GM18873 (cell line): ENCODE results near the gene CDH13.

Experiments used
- ATAC-seq: cut with Tn5 transposase; IDR thresholded peaks from one replicate; pipeline ENCODE4 v1.9.1; 2021; ENCODE audit warnings: mild to moderate bottlenecking, moderate library complexity, moderate number of reproducible peaks; ENCODE audit not compliant: unreplicated experiment, low FRiP score

The CDH13 gene

GRCh38 chr16:83603723-83604570 is 977.2 kb downstream of the CDH13 start:
- ATAC-seq: no peak

- ATAC-seq: no peak
These were observed 979.8 kb downstream of the CDH13 start for GRCh38 chr16:83606486-83607030.

GRCh38 chr16:83609178-83609577 is 982.4 kb downstream of the CDH13 start:
- no peak for ATAC-seq

DNA sequence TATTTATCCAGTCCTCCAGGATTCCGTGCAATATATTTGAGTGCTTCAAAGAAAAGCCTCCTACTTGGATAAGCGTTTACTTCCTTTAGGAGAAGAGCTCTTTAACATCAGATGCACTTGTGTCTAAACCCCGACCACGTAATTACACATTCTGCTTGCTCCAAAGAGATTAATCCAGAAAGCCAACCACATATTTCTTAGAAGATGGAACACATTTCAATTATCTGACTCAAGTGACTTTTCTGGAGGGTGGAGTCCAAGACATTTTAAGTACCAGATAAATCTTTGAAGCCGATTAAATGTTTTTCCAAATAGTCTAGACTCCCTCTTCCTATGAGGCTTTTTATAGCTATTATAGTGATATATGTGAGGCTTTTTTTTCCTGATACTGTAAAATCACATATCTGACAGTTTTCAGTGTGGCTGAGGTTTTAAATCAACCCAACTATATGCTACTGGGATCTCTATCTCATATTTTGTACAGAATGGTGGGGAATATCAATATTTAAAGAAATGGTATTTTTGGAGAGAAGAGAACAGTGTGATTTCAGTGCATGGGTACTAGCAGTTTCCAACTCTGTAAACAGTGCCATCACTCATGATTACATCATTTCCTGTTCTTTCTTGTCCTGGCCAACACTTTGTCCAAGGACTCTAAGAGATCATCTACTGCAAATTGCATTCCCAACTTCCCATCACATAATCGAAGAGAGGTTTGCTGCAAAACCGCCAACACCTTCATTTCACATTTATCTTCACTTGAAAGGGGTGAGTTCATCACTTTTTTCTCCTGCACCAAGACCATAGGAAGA is 988.6 kb downstream of the CDH13 start:
- no peak for ATAC-seq

- no peak for ATAC-seq
These were observed 989.2 kb downstream of the CDH13 start for GRCh38 chr16:83615953-83616350.

- no peak for ATAC-seq
These were observed 992.8 kb downstream of the CDH13 start for GRCh38 chr16:83619381-83620150.

GRCh38 chr16:83622010-83622409 is 995.2 kb downstream of the CDH13 start:
- no peak for ATAC-seq

DNA sequence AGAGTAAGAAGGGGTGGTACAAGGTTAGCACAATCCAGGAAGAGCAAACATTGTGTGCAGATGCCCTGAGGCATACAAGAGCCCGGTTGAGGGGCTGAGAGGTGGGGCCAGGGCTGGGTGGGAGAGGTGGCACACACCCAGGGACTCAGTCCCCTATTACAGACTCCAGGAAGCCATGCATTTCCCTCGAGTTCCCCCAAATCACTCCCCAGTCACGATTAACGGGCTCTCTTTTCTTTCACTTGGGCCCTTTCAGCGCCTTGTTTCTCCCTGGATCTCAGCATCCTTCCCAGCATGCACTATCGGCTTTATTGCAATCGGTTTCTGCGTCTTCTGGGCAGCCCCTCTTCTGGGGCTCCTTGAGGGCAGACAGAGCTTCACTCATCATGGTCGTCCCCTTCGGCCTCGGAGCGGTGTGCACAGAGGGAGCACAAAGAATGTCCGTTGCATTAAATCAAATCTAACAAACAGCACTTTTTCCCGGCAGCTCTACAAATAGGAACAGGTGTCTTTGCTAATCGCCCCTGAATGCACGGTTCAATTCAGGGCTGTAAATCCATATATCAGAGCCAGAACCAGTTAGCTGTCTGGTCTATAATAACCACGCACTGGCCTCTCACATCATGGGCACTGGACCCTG is 996.4 kb downstream of the CDH13 start:
- ATAC-seq: no peak

DNA sequence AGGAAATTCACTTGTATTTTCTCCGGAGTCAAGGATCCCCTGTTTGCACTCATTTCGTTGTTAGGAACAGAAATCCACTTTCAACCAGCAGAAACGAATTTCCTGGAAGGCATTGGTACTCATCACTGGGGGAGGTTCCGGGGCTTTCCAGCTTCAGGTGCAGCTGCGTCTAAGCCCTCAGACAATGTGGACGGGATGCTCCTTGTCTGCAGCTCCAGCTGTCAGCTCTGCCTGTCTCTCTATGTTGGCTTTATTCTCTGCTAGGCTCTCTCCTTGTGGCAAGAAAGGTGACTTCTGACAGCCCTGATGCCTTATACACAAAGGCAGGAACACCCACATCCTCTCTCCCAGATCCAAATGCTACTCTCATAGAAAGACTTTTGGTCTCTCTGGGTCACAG is 997.1 kb downstream of the CDH13 start:
- no peak for ATAC-seq

DNA sequence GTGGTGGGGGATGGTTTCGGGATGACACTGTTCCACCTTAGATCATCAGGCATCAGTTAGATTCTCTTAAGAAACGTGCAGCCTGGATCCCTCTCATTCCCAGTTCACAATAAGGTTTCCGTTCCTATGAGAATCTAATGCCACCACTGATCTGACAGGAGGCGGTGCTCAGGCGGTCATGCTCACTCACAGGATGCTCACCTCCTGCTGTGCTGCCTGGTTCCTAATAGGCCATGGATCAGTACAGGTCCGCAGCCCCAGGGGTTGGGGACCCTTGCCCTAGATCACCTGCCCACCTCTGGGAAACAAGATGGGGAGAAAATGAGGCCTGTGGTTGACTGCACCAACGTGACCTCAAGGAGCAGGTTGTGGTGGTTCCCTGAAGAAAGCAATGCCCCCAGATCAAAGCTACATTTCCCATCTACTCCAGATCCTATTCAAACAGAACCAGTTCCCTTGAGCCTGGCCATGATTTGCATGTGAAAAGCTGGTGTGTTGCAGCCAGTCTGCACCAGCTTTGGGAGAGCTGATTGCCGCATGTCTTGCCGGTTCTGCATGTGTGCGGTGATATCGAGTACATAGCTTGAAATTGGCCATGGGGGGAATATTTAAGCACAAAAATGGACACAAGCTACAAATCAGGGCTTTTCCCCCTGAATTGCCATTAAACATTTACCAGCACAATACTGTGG is 997.8 kb downstream of the CDH13 start:
- no peak for ATAC-seq

GRCh38 chr16:83626204-83626603 is 999.4 kb downstream of the CDH13 start:
- no peak for ATAC-seq

DNA sequence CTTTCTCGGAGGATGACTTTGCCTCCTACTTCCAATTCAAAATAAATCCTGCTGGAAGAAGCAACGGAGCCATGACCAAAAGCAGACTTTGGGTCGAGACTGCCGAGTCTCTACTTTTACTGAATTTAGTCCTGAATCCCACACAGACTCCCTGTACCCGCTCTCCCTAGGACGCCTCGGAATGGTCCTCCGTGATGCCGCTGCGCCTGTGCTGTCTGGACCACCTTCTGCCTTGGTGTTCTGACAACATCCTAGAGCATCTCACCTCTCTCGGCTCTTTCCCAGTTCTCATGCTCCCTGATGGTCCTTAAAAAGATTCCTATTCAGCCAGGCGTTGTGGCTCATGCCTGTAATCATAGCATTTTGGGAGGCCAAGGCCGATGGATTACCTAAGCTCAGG is 999.9 kb downstream of the CDH13 start:
- ATAC-seq: no peak

GRCh38 chr16:83627996-83628395 is 1001.2 kb downstream of the CDH13 start:
- no peak for ATAC-seq

DNA sequence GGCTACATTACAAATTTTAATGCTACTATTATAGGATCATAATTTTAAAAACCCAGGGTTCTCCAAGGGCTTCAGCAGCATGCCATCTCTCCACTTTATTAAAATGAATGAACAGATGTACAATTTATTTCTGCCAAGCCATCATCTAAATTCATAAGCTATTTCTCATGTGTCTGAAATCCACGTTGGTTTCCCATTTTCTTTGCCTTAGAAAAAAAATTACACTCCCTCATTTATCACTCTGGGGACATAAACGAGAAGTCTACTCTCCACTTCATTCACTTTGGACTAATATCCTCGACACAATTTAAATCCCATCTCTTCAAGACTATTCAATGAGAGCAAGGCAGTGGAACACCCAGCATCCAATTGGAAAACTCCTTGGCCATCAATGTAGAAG is 1002.7 kb downstream of the CDH13 start:
- no peak for ATAC-seq

DNA sequence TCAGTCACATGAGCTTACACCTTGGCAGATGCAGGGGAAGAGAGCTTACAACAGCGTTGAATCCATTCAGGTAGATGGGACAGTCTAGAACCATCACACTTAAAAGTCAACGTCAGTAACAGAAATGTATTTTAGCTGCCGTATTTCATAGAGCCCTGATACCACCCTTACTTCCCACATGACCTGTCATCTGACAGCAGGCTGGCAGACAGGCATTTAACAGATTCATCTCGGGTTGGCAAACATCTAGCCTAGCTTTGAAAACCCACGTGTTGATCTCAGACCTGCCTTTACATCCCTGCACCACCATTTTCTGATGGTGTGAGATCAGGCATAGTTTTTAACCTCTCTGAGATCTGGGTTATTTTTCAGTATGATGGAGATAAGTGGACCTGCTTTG is 1003.1 kb downstream of the CDH13 start:
- no peak for ATAC-seq

DNA sequence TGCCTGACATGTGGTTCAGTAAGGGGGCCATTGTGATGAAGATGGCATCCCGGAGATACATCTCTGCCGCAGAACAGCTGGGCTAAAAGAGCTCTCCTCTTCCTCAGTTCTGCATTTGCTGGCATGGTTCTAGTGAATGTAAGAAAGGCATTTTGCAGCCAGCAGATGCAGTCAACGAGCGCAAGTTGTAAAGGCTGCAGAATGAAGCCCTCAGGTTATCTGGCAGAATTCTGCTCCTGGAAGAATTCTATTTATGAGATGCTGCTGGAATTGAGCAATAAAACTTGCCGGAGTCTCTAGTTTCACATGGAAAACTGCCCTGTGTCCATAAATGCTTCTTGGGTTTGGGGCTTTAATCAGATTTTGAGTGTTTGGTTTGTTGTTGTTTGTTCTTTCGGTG is 1004.2 kb downstream of the CDH13 start:
- ATAC-seq: no peak

GRCh38 chr16:83633286-83633685 is 1006.5 kb downstream of the CDH13 start:
- no peak for ATAC-seq

DNA sequence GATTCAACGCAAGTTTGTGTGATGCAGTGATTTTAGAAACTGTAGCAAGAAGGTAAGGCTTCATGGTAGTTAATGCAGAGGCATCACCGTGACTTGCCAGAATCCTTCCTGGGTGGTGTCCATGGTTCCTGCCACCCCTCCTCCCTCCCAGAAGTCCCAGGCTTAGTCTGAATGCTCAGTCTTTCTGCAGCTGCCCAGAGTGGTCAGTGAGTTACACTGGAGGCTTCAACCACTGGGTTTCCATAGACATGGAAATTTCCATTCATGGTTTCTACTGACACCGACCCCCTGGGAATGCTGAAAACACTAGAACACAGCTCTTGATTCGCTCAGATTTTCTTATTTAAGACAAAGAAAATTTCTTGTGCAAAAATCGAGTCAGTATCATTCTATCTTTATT is 1021.6 kb downstream of the CDH13 start:
- ATAC-seq: no peak

GRCh38 chr16:83651871-83652270 is 1025.1 kb downstream of the CDH13 start:
- ATAC-seq: no peak

DNA sequence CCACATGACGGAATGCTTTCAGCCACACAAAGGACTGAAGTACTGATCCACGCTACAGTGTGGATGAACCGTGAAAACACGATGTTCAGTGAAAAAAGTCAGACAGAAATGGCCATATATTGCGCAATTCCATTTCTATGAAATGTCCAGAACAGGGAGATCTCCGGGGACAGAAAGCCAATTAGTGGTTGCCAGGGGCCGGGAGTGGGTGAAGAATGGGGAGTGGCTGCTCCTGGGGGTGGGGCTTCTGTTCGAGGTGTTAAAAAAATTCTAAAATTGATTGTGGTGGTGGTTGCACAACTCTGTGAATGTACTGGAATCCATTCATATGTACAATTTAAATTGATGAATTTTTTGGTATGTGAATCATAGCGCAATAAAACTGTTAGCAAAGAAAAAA is 1026.2 kb downstream of the CDH13 start:
- no peak for ATAC-seq
